ENCODE results near the gene TOMM20.
A peak's percentile ranks its signal among the peaks of the same experiment; 100 is the strongest.
"Not testable (repeated sequence)": the region's sequence is repeated elsewhere in the genome, so short reads cannot be mapped to it uniquely, and the experiment has no call there.

The TOMM20 gene

GRCh38 chr1:235100194-235100772, 28.4 kb downstream of the TOMM20 start:
- DNase-seq: peak in 1 of 2 experiments; percentile 16

DNA sequence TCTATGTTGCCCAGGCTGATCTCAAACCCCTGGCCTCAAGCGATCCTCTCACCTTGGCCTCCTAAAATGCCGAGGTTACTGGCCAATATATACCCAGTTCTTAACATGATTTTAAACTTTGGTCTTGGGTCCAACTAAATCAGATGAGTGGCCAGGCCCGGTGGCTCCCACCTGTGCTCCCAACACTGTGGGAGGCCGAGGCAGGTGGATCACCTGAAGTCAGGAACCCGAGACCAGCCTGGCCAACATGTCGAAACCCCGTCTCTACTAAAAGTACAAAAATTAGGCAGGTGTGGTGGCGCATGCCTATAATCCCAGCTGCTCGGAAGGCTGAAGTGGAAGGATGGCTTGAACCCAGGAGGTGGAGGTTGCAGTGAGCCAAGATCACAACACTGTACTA, 29.6 kb downstream of the TOMM20 start:
- no peak for DNase-seq

GRCh38 chr1:235098547-235098946, 30.1 kb downstream of the TOMM20 start:
- no peak for DNase-seq

GRCh38 chr1:235097501-235097900, 31.1 kb downstream of the TOMM20 start:
- DNase-seq: not testable (repeated sequence)

DNA sequence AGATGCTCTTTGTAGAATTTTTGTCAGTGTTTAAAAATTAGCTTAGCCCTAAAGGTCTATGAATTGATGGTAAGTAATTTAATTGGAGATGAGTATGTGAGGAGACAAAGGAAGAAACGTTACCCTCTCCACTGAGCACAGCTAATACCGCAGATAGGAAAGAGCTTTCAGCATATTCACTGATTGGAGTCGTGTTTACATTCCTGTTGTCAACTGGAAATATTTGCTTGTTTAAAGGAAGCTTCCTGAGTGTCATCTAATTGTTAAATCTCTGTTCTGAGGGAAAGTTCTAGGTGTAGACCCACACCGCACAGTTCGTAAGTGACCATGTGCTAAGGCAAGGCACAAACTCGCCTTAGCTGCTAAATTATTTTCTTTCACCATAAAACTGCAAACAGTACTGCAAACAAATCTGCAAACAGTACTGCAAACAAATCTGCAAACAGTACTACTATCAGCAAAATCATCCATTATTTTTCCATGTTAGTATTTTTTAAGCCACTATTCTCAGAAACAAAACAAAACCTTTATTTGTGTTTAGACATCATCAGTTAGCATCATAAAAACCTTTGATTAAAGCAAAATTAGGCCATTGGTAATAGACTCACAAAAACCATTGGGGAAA, 32.6 kb downstream of the TOMM20 start:
- no peak for DNase-seq

GRCh38 chr1:235093696-235094592, 34.7 kb downstream of the TOMM20 start:
- peak; percentile 36 to 69 for DNase-seq

DNA sequence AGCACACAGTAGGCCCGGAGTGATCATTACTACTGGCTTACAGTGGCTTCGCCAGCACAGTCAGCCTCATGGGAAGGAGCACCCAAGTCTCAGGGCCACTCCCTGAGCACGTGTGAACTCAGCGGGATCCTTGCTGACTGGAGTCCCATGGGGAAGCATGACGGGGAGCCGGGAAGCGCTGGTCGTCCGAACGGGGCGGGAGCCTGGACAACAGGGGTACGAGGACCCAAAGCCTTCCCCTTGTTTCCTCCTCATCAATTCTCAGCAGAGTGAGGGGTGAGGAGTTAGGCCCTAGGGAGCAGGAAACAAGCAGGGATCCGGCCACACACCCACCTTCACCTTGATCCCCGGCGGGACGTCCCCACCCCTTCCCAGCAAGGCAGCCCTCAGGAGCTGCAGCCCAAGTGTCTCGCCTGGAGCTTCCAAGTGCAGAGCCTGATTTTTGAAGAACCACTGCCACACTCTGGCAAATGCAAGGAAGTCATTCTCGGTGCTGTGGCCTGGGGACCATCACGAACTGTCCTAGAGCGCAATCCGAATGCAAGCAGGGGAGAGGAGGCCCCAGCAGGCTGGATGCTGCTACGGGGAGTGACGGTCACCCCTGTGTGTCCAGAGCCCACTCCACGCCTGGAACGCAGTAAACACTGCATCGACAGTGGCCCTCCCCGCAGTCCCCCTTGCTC, 35.5 kb downstream of the TOMM20 start:
- peak; percentile 14 to 55 for DNase-seq

GRCh38 chr1:235092415-235092814, 36.2 kb downstream of the TOMM20 start:
- DNase-seq: not testable (repeated sequence)

GRCh38 chr1:235092045-235092406, 36.6 kb downstream of the TOMM20 start:
- not testable (repeated sequence) for DNase-seq

- DNase-seq: not testable (repeated sequence)
Observed at GRCh38 chr1:235091319-235092044, 37.2 kb downstream of the TOMM20 start.

- DNase-seq: no peak
Observed at GRCh38 chr1:235090406-235091069, 38.1 kb downstream of the TOMM20 start.

- DNase-seq: no peak
Observed at GRCh38 chr1:235088907-235089306, 39.7 kb downstream of the TOMM20 start.

- no peak for DNase-seq
Observed at GRCh38 chr1:235088430-235088829, 40.2 kb downstream of the TOMM20 start.

DNA sequence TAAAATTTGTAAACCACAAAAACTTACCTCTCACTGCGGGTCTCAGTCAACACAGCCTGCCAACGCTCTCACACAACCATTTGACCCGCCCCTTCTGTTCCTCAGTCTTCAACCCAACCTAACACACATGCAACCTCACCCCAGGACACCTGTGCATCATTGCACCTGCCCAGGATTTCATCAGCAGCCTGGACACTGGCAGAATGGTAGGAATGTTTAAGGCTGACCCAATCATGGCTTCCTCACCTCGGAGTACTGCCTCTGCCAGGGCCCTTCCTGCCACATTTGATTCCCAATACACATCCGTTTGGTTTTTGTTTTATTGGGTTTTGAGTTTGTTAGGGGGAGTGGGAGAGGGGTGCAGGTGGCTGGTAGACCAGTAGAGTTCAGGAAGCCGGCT, 40.7 kb downstream of the TOMM20 start:
- DNase-seq: no peak

GRCh38 chr1:235085411-235086117, 43.1 kb downstream of the TOMM20 start:
- not testable (repeated sequence) for DNase-seq

DNA sequence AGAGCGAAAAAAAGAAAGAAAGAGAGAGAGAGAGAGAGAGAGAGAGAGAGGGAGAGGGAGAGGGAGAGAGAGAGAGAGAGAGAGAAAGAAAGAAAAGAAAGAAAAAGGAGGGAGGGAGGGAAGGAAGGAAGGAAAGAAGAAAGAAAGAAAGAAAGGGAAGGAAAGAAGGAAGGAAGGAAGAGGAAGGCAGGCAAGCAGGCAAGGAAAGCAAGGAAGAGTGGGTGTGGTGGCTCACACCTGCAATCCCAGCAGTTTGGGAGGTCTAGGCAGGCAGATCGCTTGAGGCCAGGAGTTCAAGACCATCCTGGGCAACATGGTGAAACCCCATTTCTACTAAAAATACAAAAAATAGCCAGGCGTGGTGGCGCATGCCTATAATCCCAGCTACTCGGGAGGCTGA, 47.8 kb downstream of the TOMM20 start:
- not testable (repeated sequence) for DNase-seq

GRCh38 chr1:235080297-235080657, 48.4 kb downstream of the TOMM20 start:
- not testable (repeated sequence) for DNase-seq

DNA sequence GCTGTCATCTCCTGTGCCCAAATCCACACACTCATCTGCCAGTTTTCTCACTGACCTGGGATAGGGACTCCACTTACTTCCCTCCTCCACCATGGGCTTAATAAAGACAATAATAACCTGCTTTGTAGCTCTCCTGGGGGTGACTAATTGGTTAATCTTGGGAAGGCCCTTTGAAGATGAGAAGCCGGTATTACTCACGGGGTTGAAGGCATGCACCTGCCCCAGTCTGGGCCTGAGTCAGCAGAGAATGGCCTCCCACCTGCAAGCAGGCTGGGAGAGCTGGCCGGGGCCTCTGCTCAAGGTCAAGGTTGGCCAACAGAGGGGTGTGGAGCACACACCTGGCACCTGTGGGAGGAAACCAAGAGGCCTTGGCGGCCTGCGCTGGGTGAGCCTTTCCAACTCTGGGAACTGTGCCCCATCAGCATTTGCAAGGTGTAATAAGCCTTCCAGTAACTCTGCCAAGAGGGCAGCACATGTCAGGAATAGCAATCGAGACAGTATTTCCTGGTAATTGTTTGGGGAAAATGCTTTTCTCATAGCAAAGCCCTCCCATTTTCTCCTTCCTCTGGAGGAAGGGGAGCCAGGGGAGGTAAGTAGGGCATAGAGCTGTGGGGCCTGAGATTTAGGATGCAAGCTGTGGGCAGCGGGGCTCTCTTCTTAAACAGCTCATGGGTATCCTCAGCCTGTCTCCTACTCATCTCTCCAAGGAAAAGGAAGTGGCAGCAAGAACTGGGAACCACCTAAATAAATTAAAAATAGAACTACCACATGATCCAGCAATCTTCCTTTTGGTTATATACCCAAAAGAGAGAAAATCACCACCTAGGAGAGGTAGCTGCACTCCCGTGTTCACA, 49.0 kb downstream of the TOMM20 start:
- DNase-seq: no peak

- DNase-seq: no peak
Observed at GRCh38 chr1:235078480-235079381, 49.9 kb downstream of the TOMM20 start.

Measured in NCI-H526 (cell line).